Measurements from ENCODE around the gene PLPP3. TPM values are rescaled to one million over a fixed set of nuclear protein-coding genes. Genes with fewer than 3 reads are reported as not detected.

PLPP3 gene
- total RNA-seq, 1 donor: 1.4 TPM

DNA sequence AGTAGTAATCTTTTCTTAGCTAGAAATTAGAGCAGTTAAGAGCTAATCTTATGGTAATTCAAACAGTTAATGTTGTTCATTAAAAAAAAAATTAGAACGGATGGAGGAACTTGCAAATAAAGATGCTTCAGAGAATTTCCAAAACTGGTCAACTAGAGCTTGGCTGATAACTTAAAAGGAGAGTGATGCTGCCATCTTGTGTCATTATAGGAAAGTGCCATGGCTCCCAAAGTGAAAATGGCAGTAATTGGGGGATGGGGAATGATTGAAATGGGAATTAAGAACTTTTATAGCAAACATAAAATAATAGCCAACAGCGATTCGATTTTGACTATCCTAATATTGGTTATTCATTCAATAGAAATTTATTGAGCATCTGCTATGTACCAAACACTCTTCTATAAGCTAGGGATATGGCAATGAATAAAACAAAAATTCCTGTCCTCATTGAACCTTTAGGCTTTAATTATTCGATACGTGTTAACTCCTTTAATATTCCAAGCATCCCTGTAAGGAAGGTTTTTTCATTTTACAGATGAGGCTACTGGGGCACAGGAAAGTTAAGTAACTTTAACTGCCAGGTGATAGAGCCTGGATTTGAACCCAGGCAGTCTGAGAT lies 5.7 kb upstream of the PLPP3 start:
- H3K4me3 ChIP-seq (ENCODE audit: low read length): no peak overlapping the region
- H3K9me3 ChIP-seq (ENCODE audit: low read depth, low read length): no peaks in the 10 kb centered on the region
- no peaks in the 10 kb centered on the region for H3K4me1 ChIP-seq (ENCODE audit: insufficient read depth, low read length)
- peaks cover 7% of the 10 kb centered on the region for H3K27me3 ChIP-seq (ENCODE audit: insufficient read depth, low read length)

GRCh38 chr1:56583957-56584468 lies 4.7 kb upstream of the PLPP3 start:
- Histone ChIP-seq H3K9me3 (ENCODE audit: low read depth, low read length) (no peaks in the 10 kb centered on the region), H3K4me1 (ENCODE audit: insufficient read depth, low read length) (peaks cover 6% of the 10 kb centered on the region), H3K27me3 (ENCODE audit: insufficient read depth, low read length) (peaks cover 11% of the 10 kb centered on the region), H3K4me3 (ENCODE audit: low read length) (no peak overlapping the region)

DNA sequence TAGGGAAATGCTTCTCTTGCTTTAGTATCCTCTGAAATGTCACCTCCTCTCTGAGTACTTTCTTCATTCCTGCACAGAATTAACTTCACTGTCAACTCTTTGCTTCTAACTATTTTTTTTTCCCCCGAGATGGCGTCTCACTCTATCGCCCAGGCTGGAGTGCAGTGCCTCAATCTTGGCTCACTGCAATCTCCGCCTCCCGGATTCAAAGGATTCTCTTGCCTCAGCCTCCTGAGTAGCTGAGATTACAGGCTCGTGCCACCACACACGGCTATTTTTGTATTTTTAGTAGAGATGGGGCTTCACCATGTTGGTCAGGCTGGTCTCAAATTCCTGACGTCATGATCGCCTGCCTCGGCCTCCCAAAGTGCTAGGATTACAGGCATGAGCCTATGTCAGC lies 1.4 kb upstream of the PLPP3 start:
- H3K27me3 ChIP-seq (ENCODE audit: insufficient read depth, low read length): peaks cover 27% of the 10 kb centered on the region
- H3K4me1 ChIP-seq (ENCODE audit: insufficient read depth, low read length): peaks cover 26% of the 10 kb centered on the region
- no peak overlapping the region for H3K4me3 ChIP-seq (ENCODE audit: low read length)
- H3K9me3 ChIP-seq (ENCODE audit: low read depth, low read length): no peaks in the 10 kb centered on the region

DNA sequence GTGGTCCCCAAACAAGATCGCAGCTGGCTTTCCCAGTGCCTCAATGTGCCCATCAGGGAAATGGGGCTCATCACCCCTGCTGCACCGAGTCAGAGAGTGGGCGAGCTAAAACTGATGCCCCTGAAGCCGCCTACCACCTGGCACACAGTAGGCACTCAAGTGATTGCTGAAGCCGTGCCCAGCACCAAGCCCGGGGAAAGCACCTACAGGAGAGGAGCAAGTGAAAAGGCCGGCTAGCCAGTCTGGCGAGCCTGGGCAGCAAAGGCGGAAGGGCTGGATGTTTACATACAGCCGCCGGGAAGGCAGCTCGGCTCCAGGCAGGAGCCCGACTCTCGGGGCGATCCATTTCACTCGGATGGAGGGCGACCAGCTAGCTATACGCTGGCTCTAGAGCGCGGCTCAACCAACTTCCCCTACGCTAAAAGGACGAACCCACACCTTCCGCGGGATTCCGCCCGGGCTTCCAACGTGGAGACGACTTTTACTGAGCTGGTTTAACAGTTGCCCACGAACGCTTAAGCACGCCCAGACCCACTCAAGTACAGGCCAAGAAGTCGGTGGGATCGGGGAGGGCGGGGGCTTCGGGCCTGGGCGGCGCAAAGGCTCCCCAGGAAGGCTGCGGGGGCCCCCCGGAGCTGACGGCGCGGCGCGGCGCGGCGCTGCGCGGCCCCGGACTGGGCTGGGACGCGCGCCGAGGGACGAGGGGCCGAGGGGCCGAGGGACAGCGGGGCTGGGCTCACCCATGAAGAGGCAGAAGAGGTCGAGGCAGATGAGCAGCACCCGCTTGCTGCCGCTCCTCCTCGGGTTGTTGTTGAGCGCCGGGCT lies 1.0 kb downstream of the PLPP3 start:
- Histone ChIP-seq H3K27me3 (ENCODE audit: insufficient read depth, low read length) (peaks cover 27% of the 10 kb centered on the region), H3K4me3 (ENCODE audit: low read length) (peak overlapping the region; percentile 43), H3K4me1 (ENCODE audit: insufficient read depth, low read length) (peaks cover 26% of the 10 kb centered on the region), H3K9me3 (ENCODE audit: low read depth, low read length) (no peaks in the 10 kb centered on the region)

DNA sequence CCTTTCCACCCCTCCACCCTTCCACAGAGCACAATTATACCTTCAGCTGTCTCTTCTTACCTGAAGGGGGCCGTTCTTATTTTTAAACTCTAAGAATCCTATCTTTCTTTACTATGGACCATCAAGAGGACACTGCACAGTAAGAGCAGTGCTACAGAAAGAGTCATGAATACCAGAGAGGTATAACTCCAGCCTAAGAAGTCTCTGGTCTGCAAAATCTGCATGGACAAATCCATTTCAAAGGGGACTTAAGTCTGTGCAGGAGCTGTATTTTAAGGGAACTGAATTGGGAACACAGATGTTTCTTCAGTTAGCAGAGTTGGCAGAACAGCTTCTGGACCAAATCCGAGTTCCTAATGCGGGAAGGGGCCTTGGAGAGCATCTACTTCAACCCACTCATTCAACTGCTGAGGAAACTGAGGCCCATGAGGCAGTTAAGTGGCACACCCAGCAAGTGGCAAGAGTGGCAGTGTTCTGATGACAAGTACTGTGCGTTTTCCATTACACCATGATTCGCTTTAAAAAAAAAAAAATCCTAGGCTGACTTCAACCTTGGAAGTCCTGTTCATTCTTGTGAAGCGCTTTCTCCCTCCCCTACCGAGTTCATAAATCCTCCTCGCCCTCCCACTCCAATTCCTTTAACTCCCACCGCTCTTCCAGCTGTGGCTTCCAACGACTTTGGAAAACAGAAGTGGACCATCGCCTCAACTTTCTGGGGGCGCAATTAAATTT lies 1.8 kb downstream of the PLPP3 start:
- Histone ChIP-seq H3K4me1 (ENCODE audit: insufficient read depth, low read length) (peaks cover 26% of the 10 kb centered on the region), H3K9me3 (ENCODE audit: low read depth, low read length) (no peaks in the 10 kb centered on the region), H3K27me3 (ENCODE audit: insufficient read depth, low read length) (peaks cover 27% of the 10 kb centered on the region), H3K4me3 (ENCODE audit: low read length) (no peak overlapping the region)

DNA sequence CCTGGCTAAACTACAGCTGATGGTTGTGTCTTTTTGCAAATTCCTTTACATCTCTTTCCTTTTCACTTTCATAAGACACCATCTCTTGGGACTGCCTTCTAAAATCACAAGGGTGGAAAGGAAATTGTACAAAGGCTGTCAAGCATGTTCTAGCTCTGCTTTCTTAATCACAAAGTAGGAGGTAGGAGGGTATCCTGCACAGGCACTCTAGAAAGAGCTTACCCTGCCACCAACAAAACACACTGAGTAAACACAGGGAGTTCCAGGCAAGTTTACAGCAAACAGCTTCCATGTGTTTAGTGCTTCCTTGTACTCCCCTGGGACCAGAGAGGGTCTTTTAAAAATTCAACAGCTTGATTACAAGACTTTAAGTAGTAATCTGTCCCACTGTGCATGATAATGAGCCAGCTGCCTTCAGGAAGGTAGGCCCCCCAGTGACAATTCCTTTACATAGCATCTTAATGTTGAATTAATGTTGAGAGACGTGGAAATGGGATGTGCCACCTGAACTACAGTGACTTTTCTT lies 2.4 kb downstream of the PLPP3 start:
- Histone ChIP-seq H3K27me3 (ENCODE audit: insufficient read depth, low read length) (peaks cover 27% of the 10 kb centered on the region), H3K4me3 (ENCODE audit: low read length) (no peak overlapping the region)

DNA sequence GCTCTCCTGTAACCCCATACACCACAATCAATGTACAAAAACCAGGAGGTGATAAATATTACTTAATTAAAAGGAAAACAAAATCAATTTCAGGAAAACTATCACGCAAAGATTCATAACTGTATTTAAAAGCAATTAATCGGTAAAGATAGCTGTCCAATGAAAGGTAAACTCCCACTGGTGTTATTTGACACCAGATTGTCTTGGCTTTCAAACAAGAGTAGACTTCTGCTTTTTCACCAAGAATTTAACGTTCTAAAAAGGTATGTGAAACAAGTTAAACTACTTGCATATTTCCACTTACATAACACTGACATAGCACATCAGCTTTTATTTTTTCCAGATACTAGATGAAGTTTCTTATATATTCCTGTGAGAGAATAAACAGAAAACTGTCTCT lies 3.5 kb downstream of the PLPP3 start:
- H3K4me1 ChIP-seq (ENCODE audit: insufficient read depth, low read length): peaks cover 26% of the 10 kb centered on the region
- H3K27me3 ChIP-seq (ENCODE audit: insufficient read depth, low read length): peaks cover 27% of the 10 kb centered on the region
- no peak overlapping the region for H3K4me3 ChIP-seq (ENCODE audit: low read length)
- H3K9me3 ChIP-seq (ENCODE audit: low read depth, low read length): no peaks in the 10 kb centered on the region

More for the DNA sequence above, 2.4 kb downstream of the PLPP3 start:
- Histone ChIP-seq H3K9me3 (ENCODE audit: low read depth, low read length) (no peaks in the 10 kb centered on the region), H3K4me1 (ENCODE audit: insufficient read depth, low read length) (peaks cover 26% of the 10 kb centered on the region)

DNA sequence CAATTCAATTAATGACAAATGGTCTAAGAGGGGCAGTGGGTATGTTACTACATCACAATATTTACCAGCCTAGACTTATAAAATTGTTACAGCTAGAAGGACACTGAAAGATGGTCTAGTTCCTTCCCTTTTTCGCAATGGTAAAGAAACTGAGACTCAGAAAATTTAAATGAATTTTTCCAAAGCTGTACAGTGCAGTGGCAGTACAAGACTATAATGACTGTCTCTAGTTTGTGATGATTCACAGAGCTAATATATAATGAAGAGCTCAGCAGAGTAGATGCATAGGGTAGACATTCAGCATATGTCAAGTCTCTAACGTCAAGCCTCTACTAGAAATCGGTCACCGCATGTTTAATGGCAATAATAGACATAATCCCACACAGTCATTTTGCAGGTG lies 4.6 kb downstream of the PLPP3 start:
- H3K4me3 ChIP-seq (ENCODE audit: low read length): no peak overlapping the region
- no peaks in the 10 kb centered on the region for H3K9me3 ChIP-seq (ENCODE audit: low read depth, low read length)
- H3K27me3 ChIP-seq (ENCODE audit: insufficient read depth, low read length): peaks cover 19% of the 10 kb centered on the region
- peaks cover 26% of the 10 kb centered on the region for H3K4me1 ChIP-seq (ENCODE audit: insufficient read depth, low read length)

DNA sequence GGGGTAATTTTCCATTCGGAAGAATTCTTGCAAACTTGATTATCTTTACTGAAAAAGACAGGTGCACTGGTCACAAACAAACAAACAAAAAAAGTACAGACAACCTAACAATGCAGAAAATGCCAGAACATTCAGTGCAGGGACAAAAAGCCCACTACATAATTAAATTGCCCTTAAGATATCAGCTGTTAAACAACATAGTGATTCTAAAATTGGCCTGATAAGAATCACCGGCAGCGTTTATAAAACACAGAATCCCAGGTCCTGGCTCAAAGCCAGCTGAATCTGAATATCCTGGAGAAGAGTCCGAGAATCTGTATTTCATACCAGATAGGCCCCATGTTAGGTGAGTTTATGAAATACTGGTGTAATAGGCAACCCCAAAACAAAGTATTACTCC lies 6.1 kb downstream of the PLPP3 start:
- H3K9me3 ChIP-seq (ENCODE audit: low read depth, low read length): no peaks in the 10 kb centered on the region
- H3K27me3 ChIP-seq (ENCODE audit: insufficient read depth, low read length): peaks cover 16% of the 10 kb centered on the region
- no peak overlapping the region for H3K4me3 ChIP-seq (ENCODE audit: low read length)
- H3K4me1 ChIP-seq (ENCODE audit: insufficient read depth, low read length): peaks cover 16% of the 10 kb centered on the region

GRCh38 chr1:56572334-56573050 lies 6.9 kb downstream of the PLPP3 start:
- H3K4me3 ChIP-seq (ENCODE audit: low read length): no peak overlapping the region
- H3K9me3 ChIP-seq (ENCODE audit: low read depth, low read length): no peaks in the 10 kb centered on the region
- peaks cover 8% of the 10 kb centered on the region for H3K27me3 ChIP-seq (ENCODE audit: insufficient read depth, low read length)
- H3K4me1 ChIP-seq (ENCODE audit: insufficient read depth, low read length): peaks cover 8% of the 10 kb centered on the region

- H3K4me3 ChIP-seq (ENCODE audit: low read length): no peak overlapping the region
- H3K27me3 ChIP-seq (ENCODE audit: insufficient read depth, low read length): no peaks in the 10 kb centered on the region
- no peaks in the 10 kb centered on the region for H3K9me3 ChIP-seq (ENCODE audit: low read depth, low read length)
- H3K4me1 ChIP-seq (ENCODE audit: insufficient read depth, low read length): no peaks in the 10 kb centered on the region
Measured at GRCh38 chr1:56571448-56571847, 7.9 kb downstream of the PLPP3 start.

DNA sequence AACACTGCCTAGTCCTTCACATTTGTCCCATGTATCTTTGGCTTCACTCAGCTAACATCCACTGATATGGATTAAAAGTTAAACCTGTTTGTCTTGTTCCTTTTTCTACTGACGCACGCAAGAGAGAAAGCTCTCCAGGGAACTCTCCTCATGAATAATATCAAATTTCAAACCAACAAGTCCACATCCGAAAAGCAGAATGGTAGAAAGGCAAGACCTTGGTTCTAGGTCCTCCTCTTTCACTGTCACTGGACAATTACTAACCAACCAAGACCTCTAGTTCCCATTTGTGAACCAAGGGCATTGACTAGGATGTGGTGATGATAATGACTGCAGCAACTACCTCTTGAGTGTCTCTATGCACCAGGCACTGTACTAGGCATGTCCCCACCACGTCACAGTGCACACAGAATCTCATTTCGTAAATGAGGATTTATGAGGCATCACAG lies 8.4 kb downstream of the PLPP3 start:
- H3K9me3 ChIP-seq (ENCODE audit: low read depth, low read length): no peaks in the 10 kb centered on the region
- no peaks in the 10 kb centered on the region for H3K4me1 ChIP-seq (ENCODE audit: insufficient read depth, low read length)
- H3K27me3 ChIP-seq (ENCODE audit: insufficient read depth, low read length): no peaks in the 10 kb centered on the region
- no peak overlapping the region for H3K4me3 ChIP-seq (ENCODE audit: low read length)

DNA sequence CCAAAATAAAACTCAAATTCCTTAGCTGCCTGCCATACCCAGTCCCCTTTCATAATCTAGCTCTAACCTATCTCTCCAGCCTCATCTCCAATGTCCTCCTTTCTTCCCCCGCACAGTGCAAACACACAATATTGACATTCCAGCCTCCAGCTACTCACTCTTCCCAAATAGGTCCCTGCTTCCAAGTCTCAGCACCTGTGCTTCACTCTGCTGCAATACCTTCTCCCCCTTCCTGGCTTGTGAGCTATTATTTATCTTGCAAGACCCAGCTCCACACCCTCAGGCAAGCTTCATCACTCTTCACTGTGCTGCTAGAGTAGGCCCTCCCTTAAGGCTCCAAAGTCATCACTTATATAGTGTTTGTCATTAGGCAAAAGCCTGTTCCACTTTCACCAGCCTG lies 9.7 kb downstream of the PLPP3 start:
- no peaks in the 10 kb centered on the region for H3K9me3 ChIP-seq (ENCODE audit: low read depth, low read length)
- H3K4me3 ChIP-seq (ENCODE audit: low read length): no peak overlapping the region
- no peaks in the 10 kb centered on the region for H3K27me3 ChIP-seq (ENCODE audit: insufficient read depth, low read length)
- peaks cover 5% of the 10 kb centered on the region for H3K4me1 ChIP-seq (ENCODE audit: insufficient read depth, low read length)

GRCh38 chr1:56566994-56567393 lies 12.4 kb downstream of the PLPP3 start:
- Histone ChIP-seq H3K4me3 (ENCODE audit: low read length) (no peak overlapping the region), H3K9me3 (ENCODE audit: low read depth, low read length) (no peaks in the 10 kb centered on the region), H3K27me3 (ENCODE audit: insufficient read depth, low read length) (no peaks in the 10 kb centered on the region), H3K4me1 (ENCODE audit: insufficient read depth, low read length) (peaks cover 7% of the 10 kb centered on the region)
